ENCODE measurements around the gene CARNS1. TPM values are rescaled to one million over a fixed set of nuclear protein-coding genes. Genes with fewer than 3 reads are reported as not detected.

CARNS1 gene
- total RNA-seq, 6 donors from 2014 or later: 0.49 to 4.2 (median 0.89) TPM

- WGBS, 2 donors: 0 to 1% methylated on average over 4 to 53 of the region's 75 CpGs
- peak; percentile 98 to 99 for DNase-seq
- Histone ChIP-seq H3K27me3 (no peaks in the 10 kb centered on the region), H3K4me1 (peaks cover 16 to 38% (median 20%) of the 10 kb centered on the region in 4 donors), H3K36me3 (peaks cover 0 to 19% (median 14%) of the 10 kb centered on the region in 4 donors), H3K4me3 (peak within 1 kb of the TSS; percentile 74 to 100 (median 88)), H3K9me3 (no peaks in the 10 kb centered on the region), H3K27ac (peak within 1 kb of the TSS; percentile 85 to 91 (median 88))
- ATAC-seq (ENCODE audit: low FRiP score in 2 of 2): peak; percentile 83 to 95
- peak in 1 of 4 donors; percentile 2 for TF ChIP-seq EP300 (IDR thresholded peaks at IDR 0.05)
- TF ChIP-seq POLR2A (IDR thresholded peaks at IDR 0.05): peak in 3 of 4 donors; percentile 4 to 80 (median 45)
- peak in 2 of 6 experiments; percentile 12 to 28 for TF ChIP-seq CTCF (IDR thresholded peaks at IDR 0.05)
- TF ChIP-seq POLR2AphosphoS5 (IDR thresholded peaks at IDR 0.05): peak; percentile 85 to 89
Observed at GRCh38 chr11:67391304-67392182, 23.9 kb upstream of the CARNS1 start, which contains the start of gene RAD9A. Gene RAD9A, plus strand, starts transcription at chr11:67391986. Its CDS starts 59 bp downstream, at chr11:67392045.

DNA sequence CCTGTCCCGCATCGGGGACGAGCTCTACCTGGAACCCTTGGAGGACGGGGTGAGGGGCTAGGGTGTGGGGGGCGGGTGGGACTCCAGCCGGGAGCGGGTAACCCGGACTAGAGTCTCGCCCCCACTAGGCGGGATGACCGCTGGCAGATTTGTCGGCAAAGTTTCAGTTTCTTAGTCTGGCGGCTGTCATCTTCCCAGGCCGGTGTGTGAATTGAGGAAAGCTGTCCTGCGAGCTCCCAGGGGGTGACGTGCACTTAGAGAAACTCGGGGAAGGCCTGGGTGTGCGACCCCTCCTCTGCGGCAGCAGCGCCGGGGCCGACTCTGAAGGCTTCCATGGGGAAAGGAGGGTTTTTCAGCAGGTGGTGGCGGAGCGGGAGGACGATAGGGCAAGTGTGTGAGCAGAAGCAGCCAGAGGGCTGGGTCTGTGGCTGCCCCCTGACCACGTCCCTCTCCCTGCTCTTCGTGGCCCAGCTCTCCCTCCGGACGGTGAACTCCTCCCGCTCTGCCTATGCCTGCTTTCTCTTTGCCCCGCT is 23.2 kb upstream of the CARNS1 start:
- Histone ChIP-seq H3K4me1 (peaks cover 16 to 45% (median 20%) of the 10 kb centered on the region in 4 donors), H3K27me3 (no peaks in the 10 kb centered on the region), H3K9me3 (no peaks in the 10 kb centered on the region), H3K4me3 (peak overlapping the region; percentile 74 to 100 (median 88)), H3K27ac (peak overlapping the region; percentile 85 to 91 (median 88)), H3K36me3 (peaks cover 1 to 26% (median 21%) of the 10 kb centered on the region in 4 donors)
- DNase-seq (no peak), ATAC-seq (ENCODE audit: low FRiP score in 2 of 2) (peak in 1 of 2 donors; percentile 1)
- no peak for TF ChIP-seq EP300 (IDR thresholded peaks at IDR 0.05)
- no peak for TF ChIP-seq POLR2A (IDR thresholded peaks at IDR 0.05)
- TF ChIP-seq POLR2AphosphoS5 (IDR thresholded peaks at IDR 0.05): no peak
- TF ChIP-seq CTCF (IDR thresholded peaks at IDR 0.05): no peak
- WGBS, 2 donors: 10 to 24% methylated on average over 13 to 30 of the region's 31 CpGs

GRCh38 chr11:67393437-67393836 is 22.0 kb upstream of the CARNS1 start:
- 90 to 94% methylated on average over 17 to 18 of the region's 18 CpGs for WGBS, 2 donors
- DNase-seq (peak in 1 of 2 donors; percentile 80), ATAC-seq (ENCODE audit: low FRiP score in 2 of 2) (no peak)
- Histone ChIP-seq H3K36me3 (peaks cover 13 to 38% (median 33%) of the 10 kb centered on the region in 4 donors), H3K27ac (no peak overlapping the region), H3K4me3 (no peak overlapping the region), H3K9me3 (no peaks in the 10 kb centered on the region), H3K4me1 (peaks cover 16 to 47% (median 21%) of the 10 kb centered on the region in 4 donors), H3K27me3 (no peaks in the 10 kb centered on the region)
- TF ChIP-seq EP300 (IDR thresholded peaks at IDR 0.05) (no peak), CTCF (IDR thresholded peaks at IDR 0.05) (no peak), POLR2A (IDR thresholded peaks at IDR 0.05) (no peak), POLR2AphosphoS5 (IDR thresholded peaks at IDR 0.05) (no peak)

DNA sequence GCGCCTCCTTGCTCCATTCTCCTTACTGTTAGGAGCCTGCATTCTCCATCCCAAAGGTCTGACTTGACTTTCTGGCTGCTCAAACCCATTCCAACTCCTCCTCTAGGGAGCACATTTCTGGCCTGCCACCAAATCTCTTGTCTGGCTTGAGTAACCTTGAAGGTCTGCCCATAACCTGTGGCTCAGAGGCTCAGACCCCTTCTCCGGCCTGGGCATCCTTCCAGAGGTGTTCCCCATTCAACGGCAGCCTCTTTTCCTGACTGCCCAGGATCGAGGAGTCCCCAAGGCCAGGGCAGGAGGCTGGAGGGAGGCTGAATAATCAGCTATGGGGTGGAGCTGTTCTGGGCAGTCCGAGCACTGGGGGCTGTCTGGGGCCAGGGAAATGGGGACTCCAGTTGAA is 21.5 kb upstream of the CARNS1 start:
- H3K27ac ChIP-seq: no peak overlapping the region
- no peak for DNase-seq
- no peaks in the 10 kb centered on the region for H3K27me3 ChIP-seq
- no peak for ATAC-seq (ENCODE audit: low FRiP score in 2 of 2)
- H3K9me3 ChIP-seq: no peaks in the 10 kb centered on the region
- peaks cover 14 to 43% (median 38%) of the 10 kb centered on the region in 4 donors for H3K36me3 ChIP-seq
- H3K4me3 ChIP-seq: no peak overlapping the region
- 80 to 84% methylated on average over 5 of the region's 5 CpGs for WGBS, 2 donors
- no peak for TF ChIP-seq POLR2A (IDR thresholded peaks at IDR 0.05)
- TF ChIP-seq POLR2AphosphoS5 (IDR thresholded peaks at IDR 0.05): no peak
- TF ChIP-seq EP300 (IDR thresholded peaks at IDR 0.05): no peak
- TF ChIP-seq CTCF (IDR thresholded peaks at IDR 0.05): no peak
- H3K4me1 ChIP-seq: peaks cover 16 to 52% (median 22%) of the 10 kb centered on the region in 4 donors

Data from upper lobe of left lung (tissue), 6 donors.